GM13976 (cell line): ENCODE data around the gene RASGRP3.

Source experiments
- DNase-seq: peaks from one replicate; pipeline ENCODE4 v3.0.0; 2012; ENCODE audit warnings: low spot score
- in situ Hi-C: fragments of 300-500 bp; cut with MboI; formaldehyde crosslinking; loops from one replicate; pipeline ENCODE4 v1.12.0; 2022; ENCODE audit warnings: low sequenced_read_pairs, mixed read lengths, inconsistent platforms; ENCODE audit not compliant: unreplicated experiment
- TF ChIP-seq, protein P1 (sequence below): IDR thresholded peaks from 2 replicates; pipeline ENCODE4 v1.5.1; 2012; ENCODE audit warnings: borderline replicate concordance, mild to moderate bottlenecking; ENCODE audit not compliant: insufficient read depth; ENCODE audit errors: extremely low read depth, missing control alignments, control extremely low read depth

The RASGRP3 gene

DNA sequence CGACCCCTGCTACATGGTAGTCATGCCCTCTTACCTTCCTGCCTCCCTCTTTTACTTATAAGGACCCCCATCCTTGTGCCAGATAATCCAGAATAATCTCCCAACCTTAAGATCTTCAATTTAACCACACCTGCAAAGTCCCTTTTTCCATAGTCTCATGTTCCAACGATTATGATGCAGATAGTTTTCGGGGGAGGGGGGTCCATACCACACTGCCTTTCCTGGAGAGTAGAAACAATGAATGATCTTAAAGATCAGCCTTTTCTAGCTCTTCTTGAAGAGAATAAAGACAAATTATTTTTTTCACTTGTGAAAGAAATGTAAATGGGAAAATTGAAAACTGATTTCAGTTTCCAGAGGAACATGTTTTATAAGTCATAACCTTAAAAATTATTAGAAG lies 127.0 kb downstream of the RASGRP3 start:
- TF ChIP-seq, protein P1, sequence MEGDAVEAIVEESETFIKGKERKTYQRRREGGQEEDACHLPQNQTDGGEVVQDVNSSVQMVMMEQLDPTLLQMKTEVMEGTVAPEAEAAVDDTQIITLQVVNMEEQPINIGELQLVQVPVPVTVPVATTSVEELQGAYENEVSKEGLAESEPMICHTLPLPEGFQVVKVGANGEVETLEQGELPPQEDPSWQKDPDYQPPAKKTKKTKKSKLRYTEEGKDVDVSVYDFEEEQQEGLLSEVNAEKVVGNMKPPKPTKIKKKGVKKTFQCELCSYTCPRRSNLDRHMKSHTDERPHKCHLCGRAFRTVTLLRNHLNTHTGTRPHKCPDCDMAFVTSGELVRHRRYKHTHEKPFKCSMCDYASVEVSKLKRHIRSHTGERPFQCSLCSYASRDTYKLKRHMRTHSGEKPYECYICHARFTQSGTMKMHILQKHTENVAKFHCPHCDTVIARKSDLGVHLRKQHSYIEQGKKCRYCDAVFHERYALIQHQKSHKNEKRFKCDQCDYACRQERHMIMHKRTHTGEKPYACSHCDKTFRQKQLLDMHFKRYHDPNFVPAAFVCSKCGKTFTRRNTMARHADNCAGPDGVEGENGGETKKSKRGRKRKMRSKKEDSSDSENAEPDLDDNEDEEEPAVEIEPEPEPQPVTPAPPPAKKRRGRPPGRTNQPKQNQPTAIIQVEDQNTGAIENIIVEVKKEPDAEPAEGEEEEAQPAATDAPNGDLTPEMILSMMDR, result no peak
- no peak for DNase-seq
- in situ Hi-C loops, result no loop called here

DNA sequence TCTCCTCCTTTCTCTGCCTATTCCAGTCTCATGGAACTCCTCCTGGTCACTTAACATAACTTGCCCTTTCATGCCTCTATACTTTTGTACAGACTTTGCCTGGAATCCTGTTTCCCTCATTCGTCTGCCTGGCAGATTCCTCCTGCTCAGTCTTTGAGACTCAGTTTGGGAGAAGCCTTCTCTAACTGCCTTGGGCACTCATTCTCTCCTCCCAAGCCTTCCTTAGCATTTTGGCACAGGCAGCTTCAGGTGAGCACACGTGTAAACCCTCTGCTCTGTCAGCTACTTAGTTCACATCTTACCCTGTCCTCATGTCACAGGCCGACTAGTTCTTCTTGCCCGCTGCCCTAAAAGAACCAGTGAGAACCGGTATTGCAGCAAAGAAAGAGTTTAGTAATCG lies 128.6 kb downstream of the RASGRP3 start:
- TF ChIP-seq, protein P1, result no peak
- in situ Hi-C loops, result no loop called here

DNA sequence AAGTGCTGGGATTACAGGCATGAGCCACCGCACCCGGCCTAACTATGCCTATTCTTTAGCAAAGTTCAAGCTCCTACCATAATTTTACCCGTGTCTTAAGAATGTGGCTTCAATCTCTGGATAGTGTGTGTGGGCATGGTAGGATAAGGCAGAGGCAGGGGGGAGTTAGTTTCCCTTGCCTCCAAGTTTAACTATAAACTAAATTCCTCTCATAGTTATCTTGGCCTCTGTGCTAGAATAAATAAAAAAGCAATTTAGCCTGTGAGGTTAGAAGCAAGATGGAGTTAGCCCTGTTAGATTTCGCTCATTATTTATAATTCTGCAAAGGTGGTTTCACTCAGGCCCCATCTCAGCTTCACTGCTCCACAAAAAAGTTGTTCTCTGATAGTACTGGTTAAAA lies 129.7 kb downstream of the RASGRP3 start:
- DNase-seq, result no peak
- TF ChIP-seq, protein P1, result no peak
- in situ Hi-C loops, result no loop called here

More for the DNA sequence above, 128.6 kb downstream of the RASGRP3 start:
- DNase-seq, result no peak

DNA sequence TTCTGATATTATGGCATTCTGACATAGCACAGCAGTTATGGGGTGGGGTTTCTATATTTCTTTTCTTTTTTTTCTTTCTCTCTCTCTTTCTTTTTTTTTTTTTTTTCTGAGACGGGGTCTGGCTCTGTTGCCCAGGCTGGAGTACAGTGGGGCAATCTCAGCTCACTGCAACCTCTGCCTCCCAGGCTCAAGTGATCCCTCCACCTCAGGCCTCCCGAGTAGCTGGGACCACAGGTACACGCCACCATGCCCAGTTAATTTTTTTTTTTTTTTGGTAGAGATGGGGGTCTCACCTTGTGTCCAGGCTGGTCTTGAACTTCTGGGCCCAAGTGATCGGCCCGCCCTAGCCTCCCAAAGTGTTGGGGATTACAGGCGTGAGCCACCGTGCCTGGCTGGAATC lies 130.2 kb downstream of the RASGRP3 start:
- TF ChIP-seq, protein P1, result no peak
- no peak for DNase-seq
- in situ Hi-C loops, result no loop called here

DNA sequence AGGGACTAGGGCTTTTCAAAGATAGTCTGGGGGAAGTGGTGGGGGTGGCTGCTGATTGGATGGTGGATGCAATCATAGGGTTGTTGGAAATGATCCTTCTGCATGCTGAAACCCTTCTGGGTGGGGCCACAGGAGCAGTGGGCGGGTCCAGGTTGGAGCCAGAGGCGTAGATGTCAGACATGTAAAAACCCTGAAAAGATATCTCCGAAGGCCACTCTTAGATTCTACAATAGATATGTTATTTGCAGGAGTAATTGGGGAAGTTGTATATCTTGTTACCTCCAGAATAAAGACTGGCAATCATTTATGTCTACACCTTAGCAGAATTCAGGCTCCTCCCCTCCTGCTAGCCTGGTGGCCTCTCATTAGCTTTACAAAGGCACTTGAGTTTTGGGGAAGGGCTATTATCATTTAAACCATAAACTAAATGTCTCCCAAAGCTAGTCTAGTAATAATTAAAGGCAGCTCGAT lies 130.8 kb downstream of the RASGRP3 start:
- TF ChIP-seq, protein P1, result no peak
- no peak for DNase-seq
- in situ Hi-C loops, result no loop called here

DNA sequence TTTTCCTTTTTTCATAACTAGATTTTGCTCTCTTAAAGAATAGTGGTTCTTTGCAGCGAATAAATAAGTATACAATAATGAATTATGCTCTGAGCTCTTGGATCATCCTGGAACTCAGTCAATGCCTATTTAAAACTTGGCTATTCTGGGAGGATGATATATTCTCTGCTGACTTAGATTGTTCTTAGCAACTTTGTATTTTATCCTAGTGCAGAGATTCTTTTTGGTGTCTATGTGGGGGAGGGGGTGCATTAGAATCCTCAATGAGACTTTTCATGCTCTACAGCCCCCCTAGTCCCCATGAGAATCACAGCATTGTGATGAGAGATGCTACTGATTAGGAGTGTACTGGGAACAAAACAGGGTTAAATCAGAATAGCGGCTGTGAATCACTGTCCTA lies 131.5 kb downstream of the RASGRP3 start:
- in situ Hi-C loops, result no loop called here
- no peak for DNase-seq
- TF ChIP-seq, protein P1, result no peak

DNA sequence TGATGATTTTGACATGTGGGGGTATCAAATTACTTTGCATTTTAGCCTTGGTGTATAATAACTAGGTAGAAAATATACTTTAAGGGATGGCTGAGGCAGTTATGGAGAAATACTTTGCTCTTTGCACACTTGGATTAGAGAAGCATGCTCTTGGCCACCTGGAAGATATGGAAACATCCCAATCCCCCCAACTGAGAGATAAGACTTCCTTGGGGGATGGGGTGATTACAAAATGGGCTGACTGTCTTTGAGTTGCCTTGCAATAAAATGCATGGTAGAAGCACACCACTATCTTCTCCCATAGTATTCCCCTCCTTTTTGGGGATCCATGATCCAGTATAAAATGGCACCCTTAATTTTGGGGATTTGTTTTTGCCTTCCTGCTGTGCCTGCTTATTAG lies 137.7 kb downstream of the RASGRP3 start:
- TF ChIP-seq, protein P1, result no peak
- in situ Hi-C loops, result no loop called here

More for the DNA sequence above, 137.7 kb downstream of the RASGRP3 start:
- DNase-seq, result no peak
